ENCODE data around the gene CACNA1E. TPM values are rescaled to one million over a fixed set of nuclear protein-coding genes. Genes with fewer than 3 reads are reported as not detected.

CACNA1E gene
- total RNA-seq, 1 donor from 2014 or later, result not detected

DNA sequence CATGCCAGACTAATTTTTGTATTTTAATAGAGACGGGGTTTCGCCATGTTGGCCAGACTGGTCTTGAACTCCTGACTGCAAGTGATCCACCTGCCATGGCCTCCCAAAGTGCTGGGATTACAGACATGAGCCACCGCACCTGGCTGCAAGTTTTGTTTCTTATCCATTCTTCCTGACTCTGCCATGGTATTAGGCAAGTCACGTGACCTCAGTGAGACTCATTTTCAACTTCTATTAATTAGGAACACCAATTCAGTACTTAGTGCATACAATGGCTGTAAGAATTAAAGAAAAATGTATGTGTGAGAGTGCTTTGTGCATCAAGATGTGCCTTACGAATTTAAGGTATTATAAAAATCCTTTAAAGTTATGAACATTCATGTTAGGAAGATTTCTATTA is 111.2 kb downstream of the CACNA1E start:
- Mint-ChIP-seq H3K27me3 (peaks cover 4% of the 10 kb centered on the region), H3K9me3 (no peaks in the 10 kb centered on the region)

DNA sequence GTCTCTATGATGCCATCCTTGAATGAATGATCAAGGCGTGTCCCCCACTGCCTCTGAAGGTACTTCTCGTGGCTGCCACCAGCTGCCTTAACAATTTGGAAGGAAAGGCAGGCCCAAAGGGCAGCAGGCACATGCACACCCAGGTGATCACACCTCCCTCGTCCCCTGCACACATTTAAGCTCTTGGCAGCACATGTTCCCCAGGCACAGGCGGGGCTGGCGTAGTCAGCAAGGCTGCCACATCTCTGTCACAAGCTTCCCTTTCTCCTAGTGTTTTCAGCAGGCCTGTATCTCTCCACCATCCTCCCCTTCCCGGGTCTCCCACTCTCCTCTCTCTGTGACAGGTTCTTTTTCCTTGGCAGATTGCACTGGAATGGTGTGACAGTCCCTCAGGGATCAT is 111.9 kb downstream of the CACNA1E start:
- H3K27ac Mint-ChIP-seq, result no peak overlapping the region

More for the DNA sequence above, 111.2 kb downstream of the CACNA1E start:
- Mint-ChIP-seq H3K4me1 (no peaks in the 10 kb centered on the region), H3K4me3 (no peak overlapping the region), H3K36me3 (ENCODE audit: low read depth) (no peaks in the 10 kb centered on the region), H3K27ac (no peak overlapping the region)
- no peak for DNase-seq
- intact Hi-C loops (cut with micrococcal nuclease), result no loop called here

DNA sequence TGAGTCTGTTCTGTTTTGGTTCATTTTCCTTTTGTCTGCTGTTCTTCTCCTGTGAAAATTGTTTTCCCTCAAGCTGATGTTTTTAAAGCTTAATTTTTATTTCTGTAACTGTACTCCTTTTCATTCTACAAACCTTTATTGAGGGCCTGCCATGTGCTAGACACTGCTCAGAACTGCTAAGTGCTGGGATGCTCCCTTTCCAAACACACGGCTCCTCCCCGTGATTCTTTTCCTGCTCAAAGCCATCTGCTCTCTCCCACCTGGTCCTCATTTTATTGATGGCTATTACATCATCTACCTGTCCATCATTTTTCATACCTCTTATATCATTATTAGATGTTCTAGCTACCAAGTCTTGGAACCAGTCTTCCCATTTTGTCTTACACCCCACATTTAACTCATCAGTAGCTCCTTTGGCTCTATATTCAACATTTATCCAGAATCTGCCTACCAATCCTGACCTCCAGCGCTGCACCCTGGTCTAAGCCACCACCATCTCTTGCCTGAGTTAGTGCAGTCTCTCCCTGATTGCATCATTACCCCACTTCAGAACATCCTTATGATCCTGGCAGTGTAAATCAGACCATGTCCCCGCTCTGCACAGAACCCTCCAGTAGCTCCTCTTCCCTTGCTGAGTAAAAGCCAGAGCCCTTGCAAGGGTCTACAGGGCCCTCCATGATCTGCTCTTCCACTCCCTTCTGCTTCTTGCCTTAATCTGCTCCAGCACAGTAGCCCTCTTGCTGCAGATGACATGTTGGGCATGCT is 118.1 kb downstream of the CACNA1E start:
- no peak for DNase-seq
- Mint-ChIP-seq H3K27ac (no peak overlapping the region), H3K4me3 (no peak overlapping the region), H3K36me3 (ENCODE audit: low read depth) (no peaks in the 10 kb centered on the region), H3K4me1 (no peaks in the 10 kb centered on the region), H3K9me3 (peaks cover 4% of the 10 kb centered on the region), H3K27me3 (peaks cover 11% of the 10 kb centered on the region)
- intact Hi-C loops (cut with micrococcal nuclease), result no loop called here

More for the DNA sequence above, 111.9 kb downstream of the CACNA1E start:
- no peaks in the 10 kb centered on the region for H3K36me3 Mint-ChIP-seq (ENCODE audit: low read depth)
- intact Hi-C loops (cut with micrococcal nuclease), result no loop called here
- H3K27me3 Mint-ChIP-seq, result peaks cover 4% of the 10 kb centered on the region
- H3K9me3 Mint-ChIP-seq, result no peaks in the 10 kb centered on the region
- no peaks in the 10 kb centered on the region for H3K4me1 Mint-ChIP-seq
- no peak overlapping the region for H3K4me3 Mint-ChIP-seq
- no peak for DNase-seq

DNA sequence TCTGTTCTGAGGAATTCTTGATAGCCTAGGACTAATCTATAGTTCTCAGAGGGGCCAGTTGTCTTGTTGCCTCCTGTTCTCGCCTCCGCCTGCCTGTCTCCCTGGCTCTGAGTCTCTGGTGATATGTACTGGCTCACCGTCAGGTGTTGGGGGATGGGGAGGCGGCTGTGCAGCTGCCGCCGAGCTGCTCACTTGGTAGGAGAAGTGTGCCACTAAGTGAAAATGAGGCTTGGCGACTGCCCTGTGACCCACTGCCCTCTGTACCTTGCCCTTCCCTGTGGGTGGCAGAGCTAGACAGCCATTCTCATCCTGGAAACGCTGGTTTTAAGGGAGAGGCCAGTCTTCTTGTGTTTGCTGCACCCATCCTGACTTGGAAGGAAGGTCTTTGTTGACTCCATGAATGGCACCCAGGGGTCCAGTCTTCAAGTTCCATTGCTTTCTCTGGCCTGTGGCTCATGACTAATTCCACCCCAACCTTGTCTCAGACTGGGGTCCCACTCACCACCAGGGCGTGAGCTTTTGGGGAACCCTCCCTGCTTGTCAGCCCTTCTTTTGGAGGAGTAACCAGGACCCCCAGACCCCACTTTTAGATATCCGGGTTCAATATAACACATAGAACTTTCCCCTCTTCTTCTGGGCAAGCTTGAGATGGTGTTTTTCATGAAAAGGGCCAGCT is 120.6 kb downstream of the CACNA1E start:
- Mint-ChIP-seq H3K36me3 (ENCODE audit: low read depth) (no peaks in the 10 kb centered on the region), H3K27ac (no peak overlapping the region), H3K9me3 (peaks cover 4% of the 10 kb centered on the region), H3K4me3 (no peak overlapping the region), H3K27me3 (peaks cover 11% of the 10 kb centered on the region), H3K4me1 (no peaks in the 10 kb centered on the region)
- no peak for DNase-seq
- intact Hi-C loops (cut with micrococcal nuclease), result no loop called here

DNA sequence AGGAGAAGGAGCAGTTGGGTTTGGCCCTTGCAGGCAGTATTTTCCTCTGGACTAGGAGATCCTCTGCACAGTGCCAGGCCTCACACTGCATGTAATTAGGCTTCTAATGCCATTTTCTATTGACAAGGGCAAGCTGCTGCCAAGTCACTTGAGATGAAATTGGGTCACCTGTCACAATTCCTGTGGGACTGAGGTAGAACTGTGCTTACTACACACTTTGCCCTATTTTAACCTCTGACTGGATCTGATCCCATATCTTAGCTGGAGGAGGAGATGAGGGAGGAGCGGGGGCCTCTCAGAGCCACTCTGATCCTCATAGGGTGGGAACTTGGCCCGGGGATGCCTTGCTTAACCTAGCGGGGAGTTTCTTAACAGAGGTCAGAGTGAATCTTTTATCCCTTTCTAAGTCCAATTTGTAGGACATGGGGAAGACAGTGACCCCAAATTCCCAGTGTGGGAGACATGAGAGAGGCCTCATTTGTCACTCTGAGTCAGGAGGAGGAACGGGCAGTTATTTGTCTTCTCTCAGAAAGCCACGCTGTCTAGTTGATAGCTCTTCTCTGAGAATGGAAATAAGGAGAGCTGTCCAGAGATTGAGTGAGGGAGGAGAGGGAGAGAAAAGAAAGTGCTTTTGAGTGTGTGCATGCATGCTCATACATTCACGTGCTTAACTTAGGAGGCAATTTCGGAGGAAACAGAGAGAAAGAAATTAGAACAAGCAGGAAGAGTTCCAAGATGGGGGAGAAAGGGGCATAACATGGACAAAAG is 121.3 kb downstream of the CACNA1E start:
- no peaks in the 10 kb centered on the region for H3K4me1 Mint-ChIP-seq
- H3K27me3 Mint-ChIP-seq, result peaks cover 11% of the 10 kb centered on the region
- intact Hi-C loops (cut with micrococcal nuclease), result no loop called here
- peaks cover 4% of the 10 kb centered on the region for H3K9me3 Mint-ChIP-seq
- H3K4me3 Mint-ChIP-seq, result no peak overlapping the region
- no peaks in the 10 kb centered on the region for H3K36me3 Mint-ChIP-seq (ENCODE audit: low read depth)
- H3K27ac Mint-ChIP-seq, result no peak overlapping the region
- DNase-seq, result no peak

DNA sequence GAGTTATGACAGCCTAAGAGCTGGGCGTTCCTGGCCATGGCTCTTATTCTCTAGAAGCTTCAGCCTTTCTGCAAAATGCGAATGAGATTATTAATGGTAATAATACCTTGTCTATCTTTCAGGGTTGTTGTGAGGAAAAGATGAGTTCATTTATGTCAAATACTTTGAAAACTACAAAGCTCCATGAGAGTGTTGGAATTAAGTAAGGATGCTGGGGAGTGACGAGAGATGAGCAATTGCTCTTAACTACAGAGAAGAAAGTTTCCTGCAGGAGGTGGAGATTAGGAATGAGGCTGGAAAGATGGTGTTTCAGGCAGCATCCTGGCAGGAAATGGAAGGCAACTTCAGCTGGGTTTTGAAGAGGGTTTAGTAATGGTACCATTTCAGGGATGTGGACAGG is 124.2 kb downstream of the CACNA1E start:
- Mint-ChIP-seq H3K9me3 (no peaks in the 10 kb centered on the region), H3K36me3 (ENCODE audit: low read depth) (no peaks in the 10 kb centered on the region), H3K27ac (no peak overlapping the region), H3K4me3 (no peak overlapping the region), H3K27me3 (peaks cover 2% of the 10 kb centered on the region), H3K4me1 (no peaks in the 10 kb centered on the region)
- intact Hi-C loops (cut with micrococcal nuclease), result no loop called here
- no peak for DNase-seq

DNA sequence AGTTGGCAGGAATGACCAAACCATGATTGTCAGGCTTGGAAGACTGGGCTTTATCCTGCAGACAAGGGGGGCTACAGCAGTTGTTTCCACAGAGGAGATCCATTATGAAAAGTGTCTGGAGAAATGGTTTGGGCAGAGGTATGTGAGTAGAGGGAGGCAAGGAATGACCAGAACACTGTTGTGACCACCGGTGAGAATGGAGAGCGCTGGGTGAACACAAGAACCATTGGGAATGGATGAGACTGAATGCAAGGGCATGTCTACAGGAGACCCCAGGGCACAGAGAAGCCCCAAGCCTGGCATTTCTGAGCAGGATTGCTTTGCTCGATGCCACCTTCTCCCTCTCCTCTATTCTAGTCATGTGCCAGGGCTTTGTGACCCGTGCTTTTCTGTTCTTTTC is 125.1 kb downstream of the CACNA1E start:
- H3K4me1 Mint-ChIP-seq, result no peaks in the 10 kb centered on the region
- no peak overlapping the region for H3K27ac Mint-ChIP-seq
- H3K27me3 Mint-ChIP-seq, result peaks cover 2% of the 10 kb centered on the region
- H3K9me3 Mint-ChIP-seq, result no peaks in the 10 kb centered on the region
- no peaks in the 10 kb centered on the region for H3K36me3 Mint-ChIP-seq (ENCODE audit: low read depth)
- no peak overlapping the region for H3K4me3 Mint-ChIP-seq
- intact Hi-C loops (cut with micrococcal nuclease), result no loop called here
- DNase-seq, result no peak

DNA sequence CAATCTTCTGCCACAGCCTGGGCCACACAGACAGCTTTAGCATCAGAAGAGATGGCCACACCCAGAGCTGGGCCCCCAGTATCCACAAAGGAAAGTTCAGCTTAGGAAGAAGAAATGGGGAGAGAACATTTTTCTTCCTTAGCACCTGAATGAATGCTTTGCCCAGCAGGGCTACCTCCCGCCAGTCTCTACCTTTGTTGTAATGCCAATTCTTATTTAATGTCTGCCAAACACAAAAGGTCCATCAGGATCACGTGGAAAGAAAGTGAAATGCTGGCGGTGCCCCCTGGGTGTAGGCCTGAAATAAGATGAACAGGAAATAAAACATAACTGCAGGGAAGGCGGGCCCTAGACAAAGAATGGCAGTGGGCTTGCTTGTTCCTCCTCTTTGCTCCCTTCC is 125.6 kb downstream of the CACNA1E start:
- Mint-ChIP-seq H3K36me3 (ENCODE audit: low read depth) (no peaks in the 10 kb centered on the region), H3K27me3 (peaks cover 4% of the 10 kb centered on the region), H3K27ac (no peak overlapping the region), H3K4me1 (no peaks in the 10 kb centered on the region), H3K9me3 (no peaks in the 10 kb centered on the region), H3K4me3 (no peak overlapping the region)
- no peak for DNase-seq
- intact Hi-C loops (cut with micrococcal nuclease), result no loop called here

DNA sequence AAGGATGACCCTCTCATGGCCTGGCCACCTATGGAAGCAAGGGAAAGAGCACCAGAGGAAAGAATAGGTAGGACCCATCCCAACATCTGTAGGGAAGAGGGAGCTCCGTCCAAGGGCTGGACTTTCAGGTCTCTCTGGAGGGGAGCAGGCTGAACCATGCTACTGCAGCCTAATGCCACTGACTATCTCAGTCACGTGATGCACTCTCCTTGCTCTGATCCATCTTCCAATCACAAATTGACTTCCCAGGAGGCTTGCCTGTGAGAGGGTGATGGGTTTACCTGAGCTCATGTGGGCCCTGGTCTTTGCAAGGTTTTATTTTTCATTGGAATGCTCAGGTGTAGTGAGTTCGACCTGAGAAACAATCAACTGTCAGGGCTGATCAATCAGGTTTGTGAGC is 128.8 kb downstream of the CACNA1E start:
- Mint-ChIP-seq H3K27ac (no peak overlapping the region), H3K27me3 (peaks cover 4% of the 10 kb centered on the region), H3K4me1 (no peaks in the 10 kb centered on the region), H3K9me3 (no peaks in the 10 kb centered on the region), H3K4me3 (no peak overlapping the region), H3K36me3 (ENCODE audit: low read depth) (no peaks in the 10 kb centered on the region)
- no peak for DNase-seq
- intact Hi-C loops (cut with micrococcal nuclease), result no loop called here

DNA sequence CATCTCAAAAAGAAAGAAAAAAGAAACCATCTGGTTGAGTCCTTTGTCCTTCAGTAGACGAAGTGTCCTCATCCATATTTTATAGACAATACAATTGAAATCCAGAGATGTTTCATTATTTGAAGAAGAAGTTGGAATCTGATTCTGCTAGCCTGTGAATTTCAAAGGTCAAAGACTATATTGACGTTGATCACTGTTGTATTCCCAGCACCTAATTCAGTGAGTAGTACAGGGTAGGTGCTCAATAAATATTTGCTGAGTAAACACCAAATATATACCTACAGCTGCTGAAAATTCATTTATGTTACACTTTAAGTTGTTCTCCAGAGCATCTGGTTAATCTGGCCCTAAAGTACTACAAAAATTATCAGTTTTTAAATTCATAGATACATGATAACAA is 135.2 kb downstream of the CACNA1E start:
- no peak for DNase-seq
- no peaks in the 10 kb centered on the region for H3K4me1 Mint-ChIP-seq
- intact Hi-C loops (cut with micrococcal nuclease), result no loop called here
- H3K9me3 Mint-ChIP-seq, result no peaks in the 10 kb centered on the region
- H3K27me3 Mint-ChIP-seq, result peaks cover 4% of the 10 kb centered on the region
- no peak overlapping the region for H3K4me3 Mint-ChIP-seq
- H3K36me3 Mint-ChIP-seq (ENCODE audit: low read depth), result no peaks in the 10 kb centered on the region
- no peak overlapping the region for H3K27ac Mint-ChIP-seq

DNA sequence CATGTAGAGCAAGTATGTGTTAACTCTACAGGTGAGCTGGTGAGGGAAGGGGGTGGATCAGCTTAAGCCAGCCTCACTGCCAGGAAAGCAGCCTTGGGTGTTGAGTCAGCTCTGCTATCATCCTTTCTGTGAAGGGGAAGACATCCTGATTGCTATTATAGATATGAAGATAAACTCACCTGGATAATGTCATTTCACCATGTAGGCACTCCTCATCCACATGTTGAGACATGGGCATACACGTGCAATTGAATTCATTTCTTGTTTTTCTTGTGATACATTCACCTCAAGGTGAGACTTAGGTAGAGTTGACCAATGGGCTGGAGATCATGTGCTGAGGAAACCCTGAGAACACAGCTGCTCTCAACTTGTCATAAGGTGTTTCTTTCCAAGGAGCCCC is 136.9 kb downstream of the CACNA1E start:
- Mint-ChIP-seq H3K4me3 (no peak overlapping the region), H3K4me1 (no peaks in the 10 kb centered on the region), H3K27me3 (no peaks in the 10 kb centered on the region), H3K36me3 (ENCODE audit: low read depth) (no peaks in the 10 kb centered on the region), H3K9me3 (no peaks in the 10 kb centered on the region), H3K27ac (no peak overlapping the region)
- no peak for DNase-seq
- intact Hi-C loops (cut with micrococcal nuclease), result no loop called here

DNA sequence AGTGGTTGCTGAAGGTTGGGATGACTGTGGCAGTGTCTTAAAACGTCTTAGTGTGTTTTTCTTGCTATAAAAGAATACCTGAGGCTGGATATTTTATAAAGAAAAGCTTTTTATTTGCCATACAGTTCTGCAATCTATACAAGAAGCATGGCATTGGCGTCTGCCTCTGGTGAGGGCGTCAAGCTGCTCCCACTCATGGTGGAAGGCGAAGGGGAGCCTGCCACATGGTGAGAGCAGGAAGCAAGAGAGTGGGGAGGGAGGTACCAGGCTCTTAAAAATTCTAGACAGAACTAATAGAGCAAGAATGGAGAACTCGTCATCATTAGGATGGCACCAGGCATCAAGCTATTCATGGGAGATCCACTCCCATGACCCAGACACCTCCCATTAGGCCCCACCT is 140.5 kb downstream of the CACNA1E start:
- H3K4me3 Mint-ChIP-seq, result no peak overlapping the region
- H3K4me1 Mint-ChIP-seq, result no peaks in the 10 kb centered on the region
- no peak overlapping the region for H3K27ac Mint-ChIP-seq
- H3K9me3 Mint-ChIP-seq, result no peaks in the 10 kb centered on the region
- intact Hi-C loops (cut with micrococcal nuclease), result no loop called here
- H3K27me3 Mint-ChIP-seq, result peaks cover 3% of the 10 kb centered on the region
- DNase-seq, result no peak
- no peaks in the 10 kb centered on the region for H3K36me3 Mint-ChIP-seq (ENCODE audit: low read depth)

DNA sequence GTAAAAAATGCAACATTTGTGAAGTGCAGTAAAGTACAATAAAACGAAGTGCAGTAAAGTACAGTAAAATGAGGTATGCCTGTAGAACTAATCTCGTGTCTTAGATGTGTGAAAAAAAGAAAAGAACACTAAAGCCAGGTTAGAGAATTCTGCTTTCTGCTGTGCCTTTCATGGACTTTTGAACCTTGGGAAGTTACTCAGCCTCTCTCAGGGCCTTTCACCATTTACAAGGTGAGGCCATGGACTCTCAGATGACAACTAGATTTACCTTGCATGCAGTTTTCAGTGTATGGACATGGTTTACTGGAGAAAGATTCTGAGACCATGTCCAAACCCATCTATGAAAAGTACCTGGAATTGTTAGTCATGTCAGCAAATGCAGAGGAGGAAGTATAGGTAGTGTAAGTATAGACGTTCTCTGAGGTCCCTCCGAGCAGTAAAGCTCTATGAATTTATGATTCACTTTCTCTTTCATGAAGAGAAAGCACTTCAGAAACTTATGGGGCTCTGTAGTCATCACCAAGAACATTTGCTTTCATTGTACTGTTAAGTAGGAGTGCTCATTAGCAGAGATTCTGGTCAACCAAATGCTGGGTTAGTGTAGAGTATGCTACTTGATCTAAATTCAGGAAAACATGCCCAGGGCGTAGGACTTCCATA is 143.1 kb downstream of the CACNA1E start:
- Mint-ChIP-seq H3K27ac (no peak overlapping the region), H3K4me1 (no peaks in the 10 kb centered on the region), H3K27me3 (peaks cover 5% of the 10 kb centered on the region), H3K4me3 (no peak overlapping the region), H3K36me3 (ENCODE audit: low read depth) (no peaks in the 10 kb centered on the region), H3K9me3 (no peaks in the 10 kb centered on the region)
- DNase-seq, result no peak
- intact Hi-C loops (cut with micrococcal nuclease), result no loop called here

DNA sequence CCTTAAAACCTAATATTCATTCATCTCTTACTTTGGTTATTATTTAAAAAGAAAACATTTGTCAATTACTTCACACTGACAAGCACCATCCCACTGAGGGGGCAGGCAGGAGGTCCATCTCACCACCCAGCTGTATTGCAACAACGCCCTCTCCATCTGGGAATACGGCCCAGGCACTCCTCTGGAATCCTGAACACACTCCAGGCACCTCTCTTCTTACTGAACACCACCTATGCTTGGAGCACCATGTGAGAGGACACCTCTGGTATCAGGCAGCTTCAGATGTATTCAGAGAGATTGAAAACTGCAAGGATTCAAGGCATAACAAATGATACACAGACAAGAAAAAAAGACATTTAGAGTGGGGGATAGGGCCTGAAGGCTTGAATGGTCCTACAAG is 147.1 kb downstream of the CACNA1E start:
- Mint-ChIP-seq H3K27ac (no peak overlapping the region), H3K36me3 (ENCODE audit: low read depth) (no peaks in the 10 kb centered on the region), H3K27me3 (peaks cover 5% of the 10 kb centered on the region), H3K4me1 (no peaks in the 10 kb centered on the region), H3K4me3 (no peak overlapping the region), H3K9me3 (no peaks in the 10 kb centered on the region)
- intact Hi-C loops (cut with micrococcal nuclease), result no loop called here
- no peak for DNase-seq
